D721Med (cell line): Measurements from ENCODE around the gene IQSEC1.

ENCODE experiments used
- DNase-seq: peaks from one replicate; pipeline ENCODE4 v3.0.0; 2011; ENCODE audit warnings: low spot score; ENCODE audit not compliant: insufficient read length
- FAIRE-seq: peaks from 2 replicates; lab custom pipeline; 2011; peaks lifted over from hg19 to GRCh38; lab: Jason Lieb, UNC
- CTCF ChIP-seq: IDR thresholded peaks from 2 replicates; pipeline ENCODE4 v1.5.1; 2012; ENCODE audit warnings: mild to moderate bottlenecking, control low read depth; ENCODE audit not compliant: insufficient read depth; ENCODE audit errors: missing control alignments

IQSEC1 gene

GRCh38 chr3:13111873-13112520 is 38.8 kb upstream of the IQSEC1 start:
- FAIRE-seq: no peak
- TF ChIP-seq CTCF: no peak
- DNase-seq: no peak

- peak; percentile 92 for FAIRE-seq
- no peak for DNase-seq
- no peak for TF ChIP-seq CTCF
These were observed 38.1 kb upstream of the IQSEC1 start for GRCh38 chr3:13111173-13111872.

- FAIRE-seq: peak; percentile 94
- TF ChIP-seq CTCF: no peak
- peak; percentile 85 for DNase-seq
These were observed 37.5 kb upstream of the IQSEC1 start for GRCh38 chr3:13110678-13111116.

- FAIRE-seq: no peak
- no peak for TF ChIP-seq CTCF
- DNase-seq: no peak
These were observed 36.3 kb upstream of the IQSEC1 start for GRCh38 chr3:13109516-13109915.

GRCh38 chr3:13108861-13109260 is 35.6 kb upstream of the IQSEC1 start:
- no peak for DNase-seq
- no peak for TF ChIP-seq CTCF
- FAIRE-seq: no peak

GRCh38 chr3:13107661-13108060 is 34.4 kb upstream of the IQSEC1 start:
- TF ChIP-seq CTCF: no peak
- no peak for DNase-seq
- no peak for FAIRE-seq

GRCh38 chr3:13106308-13107001 is 33.2 kb upstream of the IQSEC1 start:
- FAIRE-seq (peak; percentile 96), DNase-seq (peak; percentile 75)

More at GRCh38 chr3:13106308-13107001, 33.2 kb upstream of the IQSEC1 start:
- no peak for TF ChIP-seq CTCF
